ENCODE measurements around the gene NRXN3.

The NRXN3 gene

GRCh38 chr14:79548836-79549235 is 1378.7 kb downstream of the NRXN3 start:
- Histone ChIP-seq H3K27ac (no peak overlapping the region), H3K4me2 (no peak overlapping the region), H3K9ac (no peak overlapping the region), H4K20me1 (no peaks in the 10 kb centered on the region), H3K4me1 (peaks cover 7% of the 10 kb centered on the region; the same call in 1 of the 2 replicates), H3K36me3 (no peaks in the 10 kb centered on the region), H3K4me3 (no peak overlapping the region), H3K9me3 (no peaks in the 10 kb centered on the region), H3K27me3 (no peaks in the 10 kb centered on the region)
- TF ChIP-seq Cebpa-rat (IDR thresholded peaks at IDR 0.05), result no peak

GRCh38 chr14:79549515-79549914 is 1379.3 kb downstream of the NRXN3 start:
- no peak for TF ChIP-seq Cebpa-rat (IDR thresholded peaks at IDR 0.05)
- no peaks in the 10 kb centered on the region for H3K36me3 ChIP-seq
- H3K4me1 ChIP-seq, result peaks cover 7% of the 10 kb centered on the region; the same call in 1 of the 2 replicates

GRCh38 chr14:79551523-79551922 is 1381.3 kb downstream of the NRXN3 start:
- H4K20me1 ChIP-seq, result no peaks in the 10 kb centered on the region
- H3K4me3 ChIP-seq, result no peak overlapping the region
- H3K27me3 ChIP-seq, result no peaks in the 10 kb centered on the region
- peaks cover 7% of the 10 kb centered on the region; the same call in 1 of the 2 replicates for H3K4me1 ChIP-seq
- no peak overlapping the region for H3K4me2 ChIP-seq
- no peak overlapping the region for H3K9ac ChIP-seq
- TF ChIP-seq Cebpa-rat (IDR thresholded peaks at IDR 0.05), result no peak
- no peaks in the 10 kb centered on the region for H3K9me3 ChIP-seq
- no peak overlapping the region for H3K27ac ChIP-seq
- no peaks in the 10 kb centered on the region for H3K36me3 ChIP-seq

More at GRCh38 chr14:79549515-79549914, 1379.3 kb downstream of the NRXN3 start:
- Histone ChIP-seq H3K9ac (no peak overlapping the region), H3K27ac (no peak overlapping the region), H3K4me2 (no peak overlapping the region), H4K20me1 (no peaks in the 10 kb centered on the region), H3K27me3 (no peaks in the 10 kb centered on the region), H3K4me3 (no peak overlapping the region), H3K9me3 (no peaks in the 10 kb centered on the region)

GRCh38 chr14:79552778-79553177 is 1382.6 kb downstream of the NRXN3 start:
- Histone ChIP-seq H3K4me3 (no peak overlapping the region), H3K9me3 (no peaks in the 10 kb centered on the region), H3K4me2 (no peak overlapping the region), H3K27me3 (no peaks in the 10 kb centered on the region), H3K9ac (no peak overlapping the region), H3K27ac (no peak overlapping the region), H4K20me1 (no peaks in the 10 kb centered on the region), H3K36me3 (no peaks in the 10 kb centered on the region), H3K4me1 (peaks cover 7% of the 10 kb centered on the region; the same call in 1 of the 2 replicates)
- no peak for TF ChIP-seq Cebpa-rat (IDR thresholded peaks at IDR 0.05)

- Histone ChIP-seq H3K4me1 (peaks cover 7% of the 10 kb centered on the region; the same call in 1 of the 2 replicates), H3K9ac (no peak overlapping the region), H3K4me2 (no peak overlapping the region), H4K20me1 (no peaks in the 10 kb centered on the region), H3K36me3 (no peaks in the 10 kb centered on the region), H3K9me3 (no peaks in the 10 kb centered on the region), H3K27ac (no peak overlapping the region), H3K4me3 (no peak overlapping the region), H3K27me3 (no peaks in the 10 kb centered on the region)
- TF ChIP-seq Cebpa-rat (IDR thresholded peaks at IDR 0.05), result no peak
Observed at GRCh38 chr14:79554816-79555215, 1384.6 kb downstream of the NRXN3 start.

- H3K4me2 ChIP-seq, result no peak overlapping the region
- no peaks in the 10 kb centered on the region for H4K20me1 ChIP-seq
- peaks cover 7% of the 10 kb centered on the region; the same call in 1 of the 2 replicates for H3K4me1 ChIP-seq
- no peak overlapping the region for H3K27ac ChIP-seq
- TF ChIP-seq Cebpa-rat (IDR thresholded peaks at IDR 0.05), result no peak
- no peaks in the 10 kb centered on the region for H3K9me3 ChIP-seq
- no peak overlapping the region for H3K4me3 ChIP-seq
- H3K27me3 ChIP-seq, result no peaks in the 10 kb centered on the region
- no peaks in the 10 kb centered on the region for H3K36me3 ChIP-seq
- no peak overlapping the region for H3K9ac ChIP-seq
Observed at GRCh38 chr14:79555429-79555828, 1385.3 kb downstream of the NRXN3 start.

GRCh38 chr14:79557309-79557708 is 1387.1 kb downstream of the NRXN3 start:
- no peak overlapping the region for H3K27ac ChIP-seq
- no peaks in the 10 kb centered on the region for H3K36me3 ChIP-seq
- H3K27me3 ChIP-seq, result no peaks in the 10 kb centered on the region
- no peak overlapping the region for H3K9ac ChIP-seq
- H3K4me3 ChIP-seq, result no peak overlapping the region
- no peaks in the 10 kb centered on the region for H3K4me1 ChIP-seq
- H4K20me1 ChIP-seq, result no peaks in the 10 kb centered on the region
- no peak for TF ChIP-seq Cebpa-rat (IDR thresholded peaks at IDR 0.05)
- no peaks in the 10 kb centered on the region for H3K9me3 ChIP-seq
- H3K4me2 ChIP-seq, result no peak overlapping the region

- Histone ChIP-seq H3K4me1 (no peaks in the 10 kb centered on the region), H3K4me2 (no peak overlapping the region), H4K20me1 (no peaks in the 10 kb centered on the region), H3K27me3 (no peaks in the 10 kb centered on the region), H3K27ac (no peak overlapping the region), H3K9me3 (no peaks in the 10 kb centered on the region), H3K9ac (no peak overlapping the region), H3K36me3 (no peaks in the 10 kb centered on the region), H3K4me3 (no peak overlapping the region)
- TF ChIP-seq Cebpa-rat (IDR thresholded peaks at IDR 0.05), result no peak
Observed at GRCh38 chr14:79562185-79562584, 1392.0 kb downstream of the NRXN3 start.

GRCh38 chr14:79564371-79564770 is 1394.2 kb downstream of the NRXN3 start:
- Histone ChIP-seq H3K4me2 (no peak overlapping the region), H3K4me1 (no peaks in the 10 kb centered on the region), H3K36me3 (no peaks in the 10 kb centered on the region), H3K9me3 (no peaks in the 10 kb centered on the region), H4K20me1 (no peaks in the 10 kb centered on the region), H3K27ac (no peak overlapping the region), H3K4me3 (no peak overlapping the region), H3K9ac (no peak overlapping the region), H3K27me3 (no peaks in the 10 kb centered on the region)
- TF ChIP-seq Cebpa-rat (IDR thresholded peaks at IDR 0.05), result no peak

GRCh38 chr14:79567306-79567705 is 1397.1 kb downstream of the NRXN3 start:
- no peak overlapping the region for H3K4me2 ChIP-seq
- no peaks in the 10 kb centered on the region for H4K20me1 ChIP-seq
- H3K4me3 ChIP-seq, result no peak overlapping the region
- no peaks in the 10 kb centered on the region for H3K27me3 ChIP-seq
- no peaks in the 10 kb centered on the region for H3K36me3 ChIP-seq
- no peak for TF ChIP-seq Cebpa-rat (IDR thresholded peaks at IDR 0.05)
- H3K4me1 ChIP-seq, result no peaks in the 10 kb centered on the region
- no peak overlapping the region for H3K27ac ChIP-seq
- no peaks in the 10 kb centered on the region for H3K9me3 ChIP-seq
- H3K9ac ChIP-seq, result no peak overlapping the region

GRCh38 chr14:79568594-79568993 is 1398.4 kb downstream of the NRXN3 start:
- H4K20me1 ChIP-seq, result no peaks in the 10 kb centered on the region
- no peak for TF ChIP-seq Cebpa-rat (IDR thresholded peaks at IDR 0.05)
- no peaks in the 10 kb centered on the region for H3K9me3 ChIP-seq
- H3K27me3 ChIP-seq, result no peaks in the 10 kb centered on the region
- H3K27ac ChIP-seq, result no peak overlapping the region
- no peaks in the 10 kb centered on the region for H3K36me3 ChIP-seq
- no peak overlapping the region for H3K9ac ChIP-seq
- no peaks in the 10 kb centered on the region for H3K4me1 ChIP-seq
- H3K4me2 ChIP-seq, result no peak overlapping the region
- H3K4me3 ChIP-seq, result no peak overlapping the region

Data from BLaER1 (cell line).